Right lung (tissue), 5 donors: Measurements from ENCODE around the gene GRM8. TPM values are rescaled to one million over a fixed set of nuclear protein-coding genes. Genes with fewer than 3 reads are reported as not detected.

Source experiments
- DNase-seq, 2 donors: peaks; one replicate each; pipeline ENCODE4 v3.0.0-alpha.2; 2013
- polyA plus RNA-seq, 5 donors: library from polyadenylated mRNA; unstranded; fragments of 120-200 nt; gene quantifications; one replicate each; pipeline versions ENCODE4 v1.2.1 to v1.2.3, GENCODE V29; 2013; ENCODE audit warnings: inconsistent platforms in 1 of 5, low replicate concordance in 1 of 5; ENCODE audit not compliant: insufficient read length in 5 of 5, insufficient read depth in 1 of 5

The GRM8 gene
- polyA plus RNA-seq, 5 donors, result 0.12 to 0.55 (median 0.18) TPM

DNA sequence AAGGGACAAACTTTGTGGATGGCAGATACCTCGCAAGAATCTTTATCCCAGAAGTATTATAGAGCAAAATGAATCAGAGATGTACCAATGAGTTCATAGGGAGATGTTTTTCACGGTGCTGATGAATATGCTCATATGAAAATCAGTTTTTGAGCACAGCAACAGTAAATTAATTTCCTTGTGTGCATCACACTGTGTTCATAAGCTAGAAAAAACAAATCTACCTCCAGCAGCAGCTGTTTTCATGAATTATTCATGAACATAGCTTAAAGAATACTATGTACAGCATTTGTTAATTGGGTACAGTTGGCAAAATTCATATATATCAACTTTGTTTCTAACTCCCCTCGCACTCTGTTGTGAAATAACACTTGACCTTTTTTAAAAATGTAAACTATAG, 809.8 kb downstream of the GRM8 start:
- DNase-seq, result no peak

DNA sequence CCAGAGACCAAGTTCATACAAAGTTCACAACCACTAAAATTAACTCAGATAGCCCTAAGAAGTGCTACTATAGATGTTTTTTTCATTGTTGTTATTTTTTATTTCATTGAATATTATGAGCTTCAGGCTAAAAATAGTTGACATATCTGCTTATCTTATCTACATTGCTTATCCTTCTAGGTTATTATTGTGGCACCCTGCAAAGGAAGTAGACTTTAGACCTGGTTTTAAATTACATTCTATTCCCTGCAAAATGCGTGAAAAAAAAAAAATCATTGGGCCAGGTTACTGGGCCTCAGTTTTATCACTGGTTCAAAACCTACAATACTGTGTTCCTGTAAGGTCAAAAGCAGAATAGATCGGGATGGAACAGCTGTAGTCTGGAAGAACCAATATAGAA, 811.0 kb downstream of the GRM8 start:
- no peak for DNase-seq

DNA sequence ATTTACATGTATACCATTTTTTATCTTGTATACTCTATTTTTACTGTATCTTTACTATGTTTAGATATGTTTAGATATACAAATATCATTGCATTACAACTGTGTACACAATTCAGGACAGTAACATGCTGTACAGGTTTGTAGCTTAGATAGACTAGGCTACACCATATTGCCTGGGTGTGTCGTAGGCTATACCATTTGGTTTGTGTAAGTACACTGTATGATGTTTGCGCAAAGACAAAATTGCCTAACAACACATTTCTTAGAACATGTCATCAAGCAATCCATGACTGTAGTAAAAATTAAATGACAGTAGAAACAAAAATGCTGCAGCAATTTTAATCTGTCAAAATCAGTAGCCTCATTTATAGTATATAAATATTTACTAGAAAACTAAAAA, 812.2 kb downstream of the GRM8 start:
- DNase-seq, result no peak

DNA sequence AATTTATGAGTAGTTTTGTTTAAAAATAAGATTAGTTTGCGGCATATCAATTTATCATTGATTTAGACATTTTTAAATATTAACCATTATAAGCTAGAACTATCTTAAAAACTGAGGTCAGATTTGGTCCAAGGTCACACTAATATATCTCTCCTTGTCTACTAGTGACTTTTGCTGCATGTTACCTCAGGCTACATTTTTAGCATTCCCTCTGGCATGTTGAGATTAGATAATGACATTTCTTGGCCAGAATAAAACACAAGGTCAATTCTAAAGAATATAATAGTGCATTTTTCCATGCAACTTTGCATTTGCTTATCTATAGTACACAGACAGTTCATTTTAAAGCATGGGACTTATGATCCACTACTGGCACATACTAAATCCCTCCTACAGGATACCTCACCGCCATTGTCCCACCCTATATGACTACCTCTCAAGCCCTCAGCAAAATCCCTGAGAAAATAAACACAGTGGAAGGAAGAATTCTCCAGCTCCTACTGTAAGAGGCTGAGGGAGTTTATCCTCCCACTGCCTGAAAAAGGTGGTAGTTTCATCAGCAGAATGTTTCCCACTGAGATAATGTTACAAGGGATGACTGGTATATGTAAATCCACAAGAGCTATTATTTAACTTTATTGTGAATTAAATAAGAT, 816.4 kb downstream of the GRM8 start:
- DNase-seq, result no peak

DNA sequence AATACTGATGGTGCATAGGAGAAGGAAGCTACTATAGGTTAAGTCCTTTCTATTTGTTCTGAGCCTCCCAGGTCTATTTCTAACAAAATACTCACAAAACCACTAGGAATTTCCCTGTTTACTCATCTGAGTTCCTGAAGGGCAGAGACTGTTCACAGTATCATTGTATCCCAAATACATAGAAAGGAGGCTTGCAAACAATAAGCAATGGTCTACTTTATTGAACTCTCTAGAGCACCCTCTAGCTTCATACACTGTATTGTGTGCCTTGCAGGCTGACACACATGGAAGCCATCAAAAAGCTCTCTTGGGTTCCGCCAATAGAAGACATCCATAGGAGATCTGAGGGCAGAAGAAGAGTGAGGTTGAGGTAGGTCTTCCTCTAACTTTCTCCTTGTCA, 826.1 kb downstream of the GRM8 start:
- no peak for DNase-seq

DNA sequence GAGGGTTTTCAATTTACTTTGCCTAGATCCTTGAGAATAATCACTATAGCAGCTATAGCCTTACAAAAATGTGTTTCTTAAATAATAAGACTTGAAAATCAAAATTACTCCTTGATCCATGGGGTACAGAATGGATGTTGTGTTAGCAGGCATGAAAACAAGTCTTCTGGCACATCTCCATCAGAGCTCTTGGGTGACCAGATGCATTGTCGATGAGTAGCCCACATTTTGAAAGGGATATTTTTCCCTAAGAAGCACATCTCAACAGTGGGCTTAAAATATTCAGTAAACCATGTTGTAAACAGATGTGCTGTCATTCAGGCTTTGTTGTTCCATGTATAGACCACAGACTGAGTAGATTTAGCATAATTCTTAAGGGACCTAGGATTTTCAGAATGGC, 827.8 kb downstream of the GRM8 start:
- no peak for DNase-seq

DNA sequence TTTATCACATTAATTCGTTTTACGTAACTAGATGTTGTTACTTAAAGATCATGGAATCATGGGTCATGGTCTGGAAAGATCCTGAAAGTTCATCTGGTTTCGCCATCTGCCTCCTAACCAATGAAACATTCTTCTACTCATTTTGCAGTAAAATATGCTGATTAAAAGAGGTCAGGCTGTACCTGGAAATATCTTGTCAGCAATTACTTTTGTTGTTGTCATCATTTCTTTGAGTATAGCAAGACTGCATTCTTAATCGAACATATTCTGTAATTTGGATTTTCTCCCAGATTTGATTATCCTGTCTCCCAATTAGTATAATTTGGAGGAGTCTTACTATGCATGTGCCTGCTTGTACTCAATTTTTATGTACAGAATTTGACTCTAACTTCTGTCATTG, 833.7 kb downstream of the GRM8 start:
- no peak for DNase-seq

DNA sequence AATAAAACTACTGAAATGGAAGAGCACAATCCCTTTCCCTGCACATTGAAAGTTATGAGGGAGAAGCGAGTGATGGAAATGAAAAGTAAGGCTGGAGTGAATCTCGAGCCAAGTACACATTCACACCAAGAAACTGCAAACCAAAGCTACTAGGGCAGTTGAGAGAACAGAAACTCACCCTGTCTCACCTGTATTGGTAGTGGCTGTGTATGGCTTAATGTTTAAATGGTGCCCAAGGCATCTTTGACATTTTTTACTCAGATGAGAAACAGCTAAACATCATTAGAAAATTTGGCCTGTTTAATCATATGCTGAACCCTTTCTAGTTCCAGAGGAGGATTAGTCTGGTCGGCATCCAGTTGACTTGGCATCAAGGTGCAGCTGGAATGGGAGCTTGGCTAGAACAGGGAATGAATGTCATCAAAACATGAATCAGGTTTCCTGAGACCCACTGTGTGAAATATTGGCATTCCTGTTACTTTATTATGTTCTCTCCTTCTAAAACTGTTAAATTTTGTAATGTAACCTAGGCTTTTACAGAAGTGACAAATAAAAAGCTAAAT, 840.8 kb downstream of the GRM8 start:
- DNase-seq, result no peak

DNA sequence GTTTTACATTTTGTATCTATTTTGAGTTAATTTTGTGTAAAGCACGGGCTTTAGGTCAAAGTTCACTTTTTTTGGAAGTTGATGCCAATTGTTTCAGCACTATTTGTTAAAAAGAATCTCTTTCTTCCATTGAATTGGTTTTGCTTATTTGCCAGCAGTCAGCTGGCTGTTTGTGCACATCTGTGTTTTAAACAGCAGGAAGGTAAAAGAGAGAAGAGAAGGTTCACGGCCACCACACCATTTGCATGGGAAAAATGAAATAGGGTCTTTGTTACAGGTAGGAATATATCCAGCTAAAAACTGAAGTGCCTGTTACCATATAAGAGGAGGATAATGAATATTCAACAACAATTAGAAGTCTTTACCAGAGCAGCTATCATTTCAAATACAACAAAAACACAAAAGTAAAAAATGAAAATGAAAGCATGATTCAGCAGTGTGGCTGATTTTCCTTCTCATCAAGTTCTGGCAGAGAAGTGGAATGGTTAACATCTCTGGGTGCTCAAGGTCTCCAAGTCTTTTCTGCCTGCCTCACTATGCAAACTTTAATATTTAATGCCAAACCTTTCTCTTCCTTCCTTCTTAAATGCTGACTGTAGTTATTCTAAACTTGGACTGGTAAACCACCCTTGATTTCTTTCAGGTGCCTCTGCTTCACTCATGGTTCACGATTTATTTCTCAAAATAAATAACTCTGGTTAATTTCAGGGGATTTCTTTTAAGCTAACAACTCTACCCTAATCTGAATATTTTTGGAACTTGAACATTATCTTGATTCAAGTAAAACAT, 841.5 kb downstream of the GRM8 start:
- no peak for DNase-seq

DNA sequence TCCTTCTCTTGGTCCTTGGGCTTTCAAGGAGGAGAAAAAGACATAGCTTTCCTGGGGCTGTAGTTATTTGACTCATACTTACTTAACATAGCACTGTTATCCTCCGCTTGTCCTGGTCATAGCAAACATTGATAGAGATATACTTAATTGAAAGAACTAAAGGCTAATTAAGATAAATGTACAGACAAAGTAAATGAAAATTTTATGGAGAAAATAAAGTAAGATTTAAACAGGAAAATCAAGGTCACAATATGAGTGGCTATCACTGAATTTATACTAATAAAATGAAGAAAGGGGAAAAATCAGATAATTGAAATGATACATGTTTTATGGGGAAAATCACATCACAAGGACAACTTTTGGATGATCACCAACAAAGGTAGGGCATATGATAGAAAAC, 849.7 kb downstream of the GRM8 start:
- DNase-seq, result no peak

DNA sequence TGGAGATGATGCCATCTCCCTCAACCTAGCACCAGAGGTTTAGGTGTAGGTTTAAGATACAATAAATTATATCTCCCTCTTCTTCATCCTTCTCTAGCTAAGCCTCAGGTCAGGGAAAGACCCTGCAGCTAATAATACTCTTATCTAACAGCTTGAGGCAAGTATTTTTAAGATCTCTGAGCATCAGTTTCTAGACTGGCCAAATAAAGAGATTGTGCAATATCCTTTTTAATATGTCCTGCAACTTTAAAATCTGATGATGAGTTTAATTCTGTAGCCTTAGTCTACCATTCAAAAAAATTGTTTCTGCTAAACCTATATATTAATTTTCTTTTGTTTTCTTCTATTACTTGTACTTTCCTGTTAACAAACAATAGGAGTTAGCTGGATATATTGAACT, 850.8 kb downstream of the GRM8 start:
- DNase-seq, result no peak

DNA sequence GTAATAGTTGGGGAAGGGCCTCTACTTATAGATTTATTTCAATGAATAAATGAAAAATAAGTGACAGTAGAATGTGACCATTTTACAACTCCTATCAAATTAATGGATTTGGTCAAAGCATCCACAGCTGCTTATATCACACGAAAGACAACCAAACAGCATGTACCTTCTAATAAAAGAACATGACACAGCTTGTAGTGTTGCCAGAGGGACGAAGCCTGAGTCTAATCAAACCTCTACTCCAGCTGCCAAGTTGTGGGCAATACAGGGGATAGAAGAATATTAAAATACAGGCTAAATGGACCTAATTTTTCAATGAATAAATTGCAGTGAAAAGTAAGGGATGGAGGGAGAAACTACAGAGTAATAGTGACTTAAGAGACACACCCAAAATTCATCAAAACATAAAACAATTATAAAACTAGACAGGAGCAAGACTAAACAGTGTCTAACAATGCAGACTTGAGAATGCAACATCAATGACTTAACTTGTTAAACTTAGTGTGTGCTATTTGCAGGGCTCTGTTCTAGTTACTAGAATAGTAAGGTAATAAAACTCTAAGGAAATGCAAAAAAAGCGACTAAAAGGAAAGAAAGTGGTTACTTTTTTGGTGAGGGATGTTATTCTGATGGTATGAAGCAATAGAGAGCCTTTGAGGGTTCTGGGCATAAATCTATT, 853.8 kb downstream of the GRM8 start:
- DNase-seq, result no peak

DNA sequence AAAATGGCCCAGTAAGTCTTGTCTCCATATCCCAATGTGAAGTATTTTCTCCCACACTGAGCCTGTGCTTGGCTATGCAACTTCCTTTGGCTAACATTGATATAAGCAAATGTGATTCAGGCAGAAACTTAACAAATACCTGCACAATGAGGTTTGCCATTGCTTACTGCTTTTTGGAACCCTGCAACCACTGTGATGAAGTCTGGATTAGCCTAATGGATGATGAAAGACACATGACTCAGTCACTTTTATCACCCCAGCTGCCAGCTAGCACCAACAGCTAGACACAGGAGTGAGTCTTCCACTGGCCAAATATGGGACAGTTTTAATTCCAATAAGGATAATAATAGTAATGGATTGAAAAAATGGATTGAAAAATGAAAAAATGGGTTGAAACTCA, 854.5 kb downstream of the GRM8 start:
- no peak for DNase-seq

DNA sequence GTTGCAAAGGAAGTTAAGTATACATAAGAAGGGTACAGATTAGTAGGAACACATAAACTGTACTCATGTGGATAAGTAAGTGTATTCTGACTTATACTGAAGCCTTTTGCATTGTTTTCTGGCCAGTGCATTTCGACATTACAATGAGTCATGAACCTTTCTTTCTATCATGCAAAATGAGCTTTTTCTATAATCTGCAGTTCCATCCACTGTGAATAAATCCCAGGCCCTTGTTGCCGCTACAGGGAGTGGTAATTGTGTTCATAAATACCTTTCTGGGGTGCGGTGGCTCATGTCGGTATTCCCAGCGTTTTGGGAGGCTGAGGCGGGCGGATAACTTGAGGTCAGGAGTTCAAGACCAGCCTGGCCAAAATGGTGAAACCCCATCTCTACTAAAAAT, 858.3 kb downstream of the GRM8 start:
- no peak for DNase-seq

Other genes with a start within 250 kb of the GRM8 start
- gene ZNF800, start 139.8 kb upstream of the GRM8 start, polyA plus RNA-seq, result 10 to 100 TPM; 16.9 to 23.4 (median 20.3) TPM